ENCODE data around the gene INTS12.
A peak's percentile ranks its signal among the peaks of the same experiment; 100 is the strongest.
"Not testable (repeated sequence)": the region's sequence is repeated elsewhere in the genome, so short reads cannot be mapped to it uniquely, and the experiment has no call there.

Gene INTS12, protein sequence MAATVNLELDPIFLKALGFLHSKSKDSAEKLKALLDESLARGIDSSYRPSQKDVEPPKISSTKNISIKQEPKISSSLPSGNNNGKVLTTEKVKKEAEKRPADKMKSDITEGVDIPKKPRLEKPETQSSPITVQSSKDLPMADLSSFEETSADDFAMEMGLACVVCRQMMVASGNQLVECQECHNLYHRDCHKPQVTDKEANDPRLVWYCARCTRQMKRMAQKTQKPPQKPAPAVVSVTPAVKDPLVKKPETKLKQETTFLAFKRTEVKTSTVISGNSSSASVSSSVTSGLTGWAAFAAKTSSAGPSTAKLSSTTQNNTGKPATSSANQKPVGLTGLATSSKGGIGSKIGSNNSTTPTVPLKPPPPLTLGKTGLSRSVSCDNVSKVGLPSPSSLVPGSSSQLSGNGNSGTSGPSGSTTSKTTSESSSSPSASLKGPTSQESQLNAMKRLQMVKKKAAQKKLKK

DNA sequence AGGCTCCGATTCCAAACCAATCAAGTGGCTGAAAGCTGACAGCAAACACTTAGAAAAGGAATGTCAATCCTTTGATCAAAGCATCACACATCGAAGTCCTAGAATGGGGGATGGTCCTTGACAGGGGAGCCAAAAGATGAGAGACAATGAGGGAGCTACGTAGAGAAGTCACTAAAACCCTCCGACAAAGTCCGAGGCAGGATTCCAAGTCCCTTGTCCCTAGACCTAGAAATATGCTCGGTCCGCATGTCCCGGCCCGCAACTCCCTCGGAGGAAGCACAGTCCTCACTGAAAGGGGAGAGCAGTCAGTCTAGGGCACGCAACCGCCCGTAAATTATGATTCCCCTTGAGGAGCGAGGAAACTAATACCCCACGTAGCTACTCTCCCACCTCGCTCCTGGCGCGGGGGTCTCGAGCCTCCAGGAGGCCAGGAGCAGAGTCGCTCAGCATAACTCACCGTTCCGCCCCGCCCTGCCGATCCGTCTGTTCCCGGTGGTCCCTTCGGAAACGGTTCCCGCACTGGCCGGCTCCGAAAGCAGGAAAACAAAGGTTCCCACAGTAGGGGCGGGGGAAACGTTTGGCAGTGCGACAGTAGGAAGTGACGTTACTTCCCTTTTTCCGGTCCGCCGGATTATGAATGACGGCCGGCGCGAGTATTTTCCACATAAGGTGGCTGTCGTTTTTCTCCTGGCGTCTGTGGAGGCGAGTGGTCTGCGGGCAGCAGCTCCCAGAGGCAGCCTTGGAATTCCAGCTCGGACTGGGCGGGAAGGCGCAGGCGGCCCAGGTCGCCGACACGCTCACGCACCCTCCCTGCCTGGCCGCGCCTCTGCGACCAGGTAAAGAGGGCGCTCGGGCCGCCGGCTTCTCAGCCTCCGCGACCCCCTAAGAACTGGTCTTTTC is at the start of gene INTS12, which contains the start of gene GSTCD:
Gene INTS12 (minus strand): TSS at position 509 of the 900 bp plus-strand sequence. CDS start 8,684 bp downstream, outside the sequence.
Gene GSTCD (plus strand): TSS at position 604 of the 900 bp plus-strand sequence. CDS start 8,830 bp downstream, outside the sequence.
- peak; percentile 90 for DNase-seq

DNA sequence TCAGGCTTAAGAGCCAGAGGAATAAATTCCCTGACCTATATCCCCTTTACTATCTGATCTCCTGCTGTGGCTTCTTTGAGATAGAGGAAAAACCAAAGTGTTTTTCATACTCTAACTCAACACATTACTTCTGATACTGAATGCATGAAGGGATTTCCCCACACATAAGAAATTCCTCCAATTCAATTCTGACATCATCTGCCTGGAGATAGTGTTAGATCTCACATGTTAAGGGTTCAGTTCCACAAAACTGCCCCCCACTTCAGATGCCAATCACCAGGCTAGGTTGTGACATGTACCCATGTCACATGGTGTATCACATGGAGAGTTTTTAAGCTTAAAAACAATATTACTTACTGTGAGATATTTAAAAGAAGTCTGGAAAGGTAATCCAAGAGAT is 46.9 kb upstream of the INTS12 start:
- no peak for DNase-seq

DNA sequence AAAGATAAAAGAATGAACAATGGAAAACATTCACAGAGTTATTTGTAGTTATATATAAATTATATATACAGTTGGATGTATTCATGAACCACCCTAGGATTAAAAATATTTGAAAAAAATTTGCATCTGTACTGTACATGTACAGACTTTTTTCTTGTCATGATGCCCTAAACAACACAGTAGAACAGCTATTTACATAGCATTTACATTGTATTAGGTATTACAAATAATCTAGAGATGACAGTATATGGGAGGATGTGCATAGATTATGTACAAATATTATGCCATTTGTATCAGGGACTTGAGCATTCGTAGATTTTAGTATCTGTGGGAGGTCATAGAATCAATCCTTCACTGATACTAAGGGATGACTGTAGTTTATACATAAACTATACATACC is 44.9 kb upstream of the INTS12 start:
- no peak for DNase-seq

DNA sequence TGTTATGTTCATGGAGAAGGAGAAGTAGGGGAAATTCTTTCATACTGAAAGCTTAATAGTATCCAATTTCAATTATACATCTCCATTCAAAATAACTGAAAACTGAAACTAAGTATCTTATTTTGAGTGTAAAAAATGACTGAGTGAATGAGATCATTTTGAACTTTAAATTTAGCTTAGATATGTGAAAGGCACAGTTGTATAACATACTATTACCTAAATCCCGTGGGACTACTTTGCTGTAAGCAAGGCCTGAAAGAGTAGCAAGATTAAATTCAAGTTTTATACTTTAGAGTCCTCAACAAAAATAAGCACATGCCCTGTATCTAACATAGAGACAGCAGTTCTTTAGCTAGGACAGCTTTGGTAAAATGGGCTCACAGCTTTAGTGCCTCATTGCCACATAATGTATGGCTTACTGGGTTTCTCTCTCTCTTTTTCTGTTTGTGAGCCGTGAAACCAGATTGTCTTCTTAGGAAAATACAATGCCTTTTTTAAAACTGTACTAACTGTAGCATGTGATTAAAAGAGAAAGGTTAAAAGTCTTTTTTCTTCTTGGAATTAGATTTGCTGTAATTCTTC is 43.3 kb upstream of the INTS12 start:
- no peak for DNase-seq

DNA sequence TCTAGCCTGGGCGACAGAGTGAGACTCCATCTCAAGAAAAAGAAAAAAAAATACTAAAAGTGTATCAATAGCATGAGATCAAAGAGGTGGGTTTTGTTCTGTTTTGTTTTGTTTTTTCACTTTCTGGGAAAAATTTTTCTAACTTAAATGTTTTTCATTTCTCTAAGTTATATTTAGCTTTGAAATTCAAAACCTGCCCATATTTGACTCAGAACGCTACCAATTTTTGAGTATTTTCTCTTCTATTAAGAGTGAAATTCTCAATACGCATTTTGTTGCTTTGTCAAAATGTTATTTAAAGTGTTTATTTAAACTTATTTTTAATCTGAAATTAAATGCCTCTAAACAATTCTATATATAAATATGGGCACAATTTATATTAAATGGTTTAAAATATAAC is 39.7 kb upstream of the INTS12 start:
- DNase-seq: no peak

DNA sequence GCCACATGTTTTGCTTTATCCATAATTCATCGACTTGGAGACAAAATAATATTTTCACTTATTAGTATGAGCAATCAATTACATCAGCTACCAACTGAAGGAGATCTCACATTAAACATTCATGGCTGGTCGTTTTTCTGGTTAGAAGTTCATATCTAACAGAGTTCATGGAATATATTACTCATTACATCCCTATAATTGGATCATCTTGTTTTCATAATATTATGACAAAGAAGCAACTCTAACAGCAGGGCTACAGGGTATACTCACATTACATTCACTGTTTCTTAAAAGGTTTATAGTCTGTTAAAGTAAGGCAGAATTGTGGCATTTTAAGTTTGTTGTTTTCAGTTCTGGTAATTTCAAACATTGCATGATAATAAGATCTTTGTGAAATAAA is 33.1 kb upstream of the INTS12 start:
- peak; percentile 33 for DNase-seq

DNA sequence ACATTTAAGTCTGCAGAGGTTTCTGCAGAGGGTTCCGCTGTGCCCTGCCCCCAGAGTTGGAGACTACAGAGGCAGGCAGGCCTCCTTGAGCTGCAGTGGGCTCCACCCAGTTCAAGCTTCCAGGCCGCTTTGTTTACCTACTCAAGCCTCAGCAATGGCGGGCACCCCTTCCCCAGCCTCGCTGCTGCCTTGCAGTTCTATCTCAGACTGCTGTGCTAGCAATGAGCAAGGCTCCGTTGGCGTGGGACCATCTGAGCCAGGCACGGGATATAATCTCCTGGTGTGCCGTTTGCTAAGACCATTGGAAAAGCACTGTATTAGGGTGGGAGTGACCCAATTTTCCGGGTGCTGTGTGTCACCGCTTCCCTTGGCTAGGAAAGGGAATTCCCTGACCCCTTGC is 26.7 kb upstream of the INTS12 start:
- DNase-seq: not testable (repeated sequence)

DNA sequence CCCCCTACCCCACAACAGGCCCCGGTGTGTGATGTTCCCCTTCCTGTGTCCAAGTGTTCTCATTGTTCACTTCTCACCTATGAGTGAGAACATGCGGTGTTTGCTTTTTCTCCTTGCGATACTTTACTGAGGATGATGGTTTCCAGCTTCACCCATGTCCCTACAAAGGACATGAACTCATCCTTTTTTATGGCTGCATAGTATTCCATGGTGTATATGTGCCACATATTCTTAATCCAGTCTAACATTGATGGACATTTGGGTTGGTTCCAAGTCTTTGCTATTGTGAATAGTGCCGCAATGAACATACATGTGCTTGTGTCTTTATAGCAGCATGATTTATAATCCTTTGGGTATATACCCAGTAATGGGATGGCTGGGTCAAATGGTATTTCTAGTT is 21.4 kb upstream of the INTS12 start:
- not testable (repeated sequence) for DNase-seq

DNA sequence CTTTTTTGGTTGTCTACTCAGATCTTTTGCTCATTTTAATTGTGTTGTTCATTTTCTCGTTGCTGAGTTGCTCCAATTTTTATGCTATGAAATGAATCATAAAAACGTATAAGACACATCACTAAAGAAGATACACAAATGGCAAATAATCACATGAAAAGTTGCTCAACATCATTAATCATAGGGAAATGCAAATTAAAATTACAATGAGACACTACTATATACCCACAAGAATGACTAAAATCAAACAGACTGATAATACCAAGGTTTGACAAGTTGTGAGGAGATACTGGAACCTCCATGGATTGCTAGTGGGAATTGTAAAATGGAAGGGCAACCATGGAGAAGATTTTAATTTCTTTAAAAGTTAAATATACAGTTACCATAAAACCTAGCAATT is 17.1 kb upstream of the INTS12 start:
- no peak for DNase-seq

DNA sequence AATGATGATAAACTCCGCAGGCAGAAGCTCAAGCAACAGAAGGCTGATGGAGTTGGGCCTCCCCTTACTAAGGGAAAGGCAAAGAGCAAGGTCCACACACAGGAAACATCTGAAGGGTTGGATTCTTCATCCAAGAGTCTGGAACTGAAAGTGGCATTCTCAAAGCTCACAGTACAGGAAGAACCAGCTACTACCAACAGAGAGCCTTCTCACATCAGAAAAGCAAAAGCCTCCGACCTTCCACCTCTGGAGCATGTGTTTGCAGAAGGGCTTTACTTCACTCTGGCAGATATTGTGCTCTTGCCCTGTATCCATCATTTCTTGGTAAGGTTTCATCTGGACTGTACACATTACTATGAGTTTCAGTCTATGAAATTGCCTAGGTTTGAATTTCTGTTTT is 10.7 kb upstream of the INTS12 start:
- no peak for DNase-seq

DNA sequence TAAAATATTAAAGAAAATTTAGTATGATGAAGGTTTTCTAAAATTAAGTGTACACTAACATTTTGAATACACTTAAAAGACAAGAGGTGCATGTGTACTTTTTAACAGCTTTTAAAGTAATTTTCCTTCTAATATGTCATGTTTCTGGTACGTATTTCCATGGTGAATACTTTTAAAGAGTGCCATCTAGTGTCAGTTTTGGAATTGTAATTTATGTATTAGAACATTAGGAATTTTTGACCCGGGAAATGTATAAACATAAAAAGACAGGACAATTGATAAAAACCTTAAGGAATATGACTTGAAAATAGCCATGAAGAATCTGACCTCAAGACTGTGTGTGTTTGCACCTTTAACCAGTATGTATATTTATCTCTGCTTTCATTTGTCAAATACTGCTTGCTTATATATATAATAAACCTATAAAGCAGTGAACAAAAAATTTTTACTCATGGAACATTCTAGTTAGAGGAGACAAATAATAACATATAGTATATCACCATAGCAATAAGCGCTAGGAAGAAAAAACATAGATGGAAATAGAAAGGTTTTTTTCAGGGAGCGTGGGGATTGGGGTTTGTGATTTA is 7.3 kb upstream of the INTS12 start:
- peak; percentile 41 for DNase-seq

DNA sequence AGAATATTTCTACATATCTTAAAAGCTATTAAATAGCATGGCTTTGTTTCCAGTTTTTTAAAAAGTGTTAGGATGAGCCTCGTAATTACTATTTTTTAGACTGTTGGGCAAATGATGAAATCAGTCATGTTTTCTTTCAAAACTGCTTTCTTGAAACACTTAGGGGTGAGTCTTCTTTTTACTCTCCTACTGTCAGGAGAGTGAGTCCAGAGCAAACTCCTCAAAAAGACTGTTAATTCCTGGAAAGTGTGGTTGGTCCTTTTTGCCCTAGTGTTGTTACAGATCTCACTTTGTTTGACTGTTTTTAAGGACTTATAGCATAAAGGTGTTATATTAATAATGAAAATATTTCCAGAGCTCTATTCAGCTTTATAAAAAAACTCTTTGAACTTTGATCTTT is 6.4 kb upstream of the INTS12 start:
- no peak for DNase-seq

DNA sequence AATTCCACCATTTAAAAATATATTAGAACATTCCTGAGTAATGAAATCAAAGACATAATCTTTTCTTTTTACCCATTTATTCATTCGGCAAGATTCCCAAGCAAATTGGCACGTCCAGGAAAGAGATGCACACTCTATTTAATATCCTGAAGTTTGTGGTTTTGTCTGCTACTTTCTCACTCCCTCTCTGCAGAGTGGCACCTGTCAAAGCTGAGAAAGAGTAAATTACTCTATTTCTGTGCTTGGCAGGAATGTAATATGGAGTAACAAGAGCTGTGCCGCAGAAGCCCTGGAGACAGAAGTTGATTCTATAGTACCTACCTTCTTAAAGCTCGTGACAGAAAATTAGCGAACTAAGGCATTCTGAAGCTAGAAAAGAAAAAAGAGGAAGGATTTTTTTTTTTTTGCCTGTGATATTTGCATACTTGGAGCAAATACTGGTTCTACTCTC is 5.6 kb upstream of the INTS12 start:
- peak; percentile 17 for DNase-seq

DNA sequence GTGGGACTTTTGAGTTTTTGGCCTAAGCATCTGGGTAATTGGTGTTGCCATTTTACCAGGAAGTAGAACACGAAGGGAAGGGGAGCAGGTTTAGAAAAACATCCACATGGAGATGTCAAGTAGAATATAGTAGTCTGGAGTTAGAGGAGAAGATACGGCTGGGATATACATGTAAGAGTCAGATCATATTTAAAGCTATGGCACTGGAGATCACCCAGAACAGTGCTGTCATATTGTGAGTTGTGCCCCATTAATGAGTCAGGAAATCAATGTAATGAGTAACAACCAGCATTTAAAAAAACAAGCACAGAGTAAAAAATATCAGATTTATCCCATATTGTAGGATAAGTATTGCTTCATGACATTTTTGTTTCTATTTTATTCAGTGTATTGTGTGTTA is 4.3 kb upstream of the INTS12 start:
- no peak for DNase-seq

DNA sequence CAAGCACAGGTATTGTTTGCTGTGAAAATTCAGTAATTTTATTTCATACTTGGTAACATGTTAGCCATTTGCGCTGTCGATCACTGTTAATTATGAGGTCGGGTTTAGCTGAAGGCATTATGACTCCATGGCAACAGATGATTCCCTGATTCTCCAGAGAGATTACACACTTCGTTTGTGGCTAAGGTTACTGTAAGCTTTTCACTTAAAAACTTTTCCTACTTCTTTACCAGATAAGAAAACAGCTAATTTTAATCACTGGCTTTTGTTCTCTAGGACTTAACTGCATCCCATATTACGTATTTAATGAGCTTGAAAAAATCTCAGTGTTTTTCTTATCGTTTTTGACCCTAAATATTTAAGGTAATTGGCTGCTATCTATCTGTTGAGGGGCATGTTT is 2.2 kb upstream of the INTS12 start:
- DNase-seq: no peak

DNA sequence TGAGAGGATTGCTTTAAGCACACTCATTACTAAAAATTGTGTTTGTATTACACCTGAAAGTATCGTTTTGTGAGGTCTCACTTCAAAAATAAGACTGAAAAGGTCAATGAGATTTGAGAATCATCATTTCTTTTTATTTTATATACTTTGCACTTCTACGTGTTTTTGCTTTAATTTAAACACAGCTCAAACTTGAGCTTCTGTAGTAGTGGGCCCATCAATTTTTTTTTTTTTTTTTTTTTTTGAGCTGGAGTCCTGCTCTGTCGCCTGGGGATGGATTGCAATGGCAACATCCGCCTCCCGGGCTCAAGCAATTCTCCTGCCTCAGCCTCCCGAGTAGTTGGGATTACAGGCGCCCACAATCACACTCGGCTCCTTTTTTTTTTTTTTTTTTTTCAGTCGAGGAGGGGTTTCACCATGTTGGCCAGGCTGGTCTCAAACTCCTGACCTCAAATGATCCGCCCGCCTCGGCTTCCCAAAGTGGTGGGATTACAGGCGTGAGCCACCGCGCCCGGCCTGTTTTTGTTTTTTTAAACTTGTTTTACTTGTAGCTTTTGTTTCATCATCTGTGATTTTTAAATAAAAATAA is 1.6 kb upstream of the INTS12 start:
- no peak for DNase-seq

DNA sequence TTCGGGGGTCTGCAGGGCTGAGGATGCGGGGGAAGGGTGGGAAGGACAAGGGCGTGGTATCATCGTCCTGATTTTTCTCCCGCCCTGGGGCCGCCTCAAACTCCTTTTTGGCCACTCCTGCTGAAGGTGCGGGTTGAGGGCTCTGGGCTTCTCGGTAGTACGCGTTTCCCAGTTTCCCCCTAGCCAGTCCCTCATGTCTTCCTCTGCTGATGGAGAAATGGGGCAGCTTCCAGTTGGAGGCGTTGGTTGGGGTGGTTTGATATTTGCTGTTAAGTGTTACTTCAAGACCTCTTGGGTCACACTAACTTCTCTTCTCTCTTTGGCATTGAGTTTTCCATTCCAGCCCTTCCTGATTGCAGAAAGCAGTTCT is 577 bp upstream of the INTS12 start:
- no peak for DNase-seq

DNA sequence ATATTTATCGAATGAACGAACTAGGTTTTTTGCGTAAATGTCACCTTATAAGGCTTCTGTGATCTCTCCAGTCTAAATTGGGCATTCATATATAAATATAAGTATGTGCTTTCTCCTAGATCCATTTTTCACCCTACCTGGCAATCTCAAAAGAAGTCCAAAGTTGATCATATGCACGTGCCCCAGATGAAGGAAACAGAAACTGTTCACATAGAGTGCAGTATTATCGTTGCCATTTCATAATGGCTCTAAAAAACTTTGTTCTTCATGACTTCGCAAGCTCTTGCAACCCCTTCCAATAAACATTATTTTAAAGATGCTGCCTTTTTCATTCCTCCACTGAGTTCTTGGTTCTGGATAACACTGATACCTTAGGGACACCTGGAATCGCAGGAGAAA is 708 bp downstream of the INTS12 start:
- DNase-seq: no peak

DNA sequence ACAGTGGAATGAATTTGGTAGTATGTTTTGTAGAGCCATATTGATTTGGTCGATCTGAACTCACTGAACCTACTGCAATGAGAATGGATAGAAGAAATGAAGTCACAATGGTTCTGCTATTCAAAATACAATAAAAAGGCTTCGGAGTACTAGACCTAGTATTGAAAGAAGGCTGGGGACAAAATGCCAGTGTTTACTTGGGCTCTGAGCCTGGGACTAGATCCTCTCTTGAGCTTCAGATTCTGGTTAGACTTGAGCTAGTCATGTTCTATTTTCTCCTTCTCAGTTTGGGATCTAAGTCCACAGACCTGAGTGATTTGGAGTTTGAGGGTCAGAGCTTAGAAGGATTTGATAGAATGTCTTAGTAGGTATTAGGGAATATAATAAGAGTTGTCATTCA is 9.9 kb downstream of the INTS12 start:
- no peak for DNase-seq

DNA sequence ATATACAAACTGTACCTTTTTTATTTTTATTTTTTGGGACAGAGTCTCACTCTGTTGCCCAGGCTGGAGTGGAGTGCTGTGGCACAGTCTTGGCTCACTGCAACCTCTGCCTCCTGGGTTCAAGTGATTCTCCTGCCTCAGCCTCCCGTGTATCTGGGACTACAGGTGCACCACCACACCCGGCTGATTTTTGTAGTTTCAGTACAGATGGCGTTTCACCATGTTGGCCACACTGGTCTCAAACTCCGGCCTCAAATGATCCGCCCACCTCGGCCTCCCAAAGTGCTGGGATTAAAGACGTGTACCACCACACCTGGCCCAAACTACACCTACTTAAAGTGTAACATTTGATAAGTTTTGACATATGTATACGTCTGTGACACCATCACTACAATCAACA is 12.7 kb downstream of the INTS12 start:
- DNase-seq: not testable (repeated sequence)

DNA sequence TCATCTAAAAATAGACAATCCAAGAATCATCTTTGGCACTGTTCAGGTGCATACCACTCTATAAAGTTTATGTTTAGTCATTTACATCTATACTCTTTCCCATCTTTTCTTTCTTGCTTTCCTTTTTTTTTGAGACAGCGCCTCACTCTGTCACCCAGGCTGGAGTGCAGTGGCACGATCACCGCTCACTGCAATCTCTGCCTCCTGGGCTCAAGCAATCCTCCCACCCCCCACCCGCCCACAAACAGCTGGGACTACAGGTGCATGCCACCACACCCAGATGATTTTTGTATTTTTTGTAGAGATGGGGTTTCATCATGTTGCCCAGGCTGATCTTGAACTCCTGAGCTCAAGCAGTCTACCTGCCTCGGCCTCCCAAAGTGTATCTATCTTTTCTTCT is 13.7 kb downstream of the INTS12 start:
- DNase-seq: not testable (repeated sequence)

DNA sequence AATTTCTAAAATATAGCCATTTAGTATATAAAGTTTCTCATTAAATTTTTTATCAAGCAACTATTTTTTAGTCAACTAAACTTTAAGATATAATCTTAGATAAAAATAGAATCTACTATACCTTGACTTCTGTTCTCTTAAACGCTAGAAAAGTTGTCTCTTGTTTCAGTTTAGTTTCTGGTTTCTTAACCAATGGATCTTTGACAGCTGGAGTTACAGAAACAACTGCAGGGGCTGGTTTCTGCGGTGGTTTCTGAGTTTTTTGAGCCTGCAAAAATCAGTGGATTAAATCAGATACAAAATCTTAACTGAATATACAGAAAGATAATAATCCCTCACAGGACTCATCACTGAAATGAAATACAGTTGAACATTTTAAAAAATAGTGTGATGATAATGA is 21.9 kb downstream of the INTS12 start:
- DNase-seq: no peak

DNA sequence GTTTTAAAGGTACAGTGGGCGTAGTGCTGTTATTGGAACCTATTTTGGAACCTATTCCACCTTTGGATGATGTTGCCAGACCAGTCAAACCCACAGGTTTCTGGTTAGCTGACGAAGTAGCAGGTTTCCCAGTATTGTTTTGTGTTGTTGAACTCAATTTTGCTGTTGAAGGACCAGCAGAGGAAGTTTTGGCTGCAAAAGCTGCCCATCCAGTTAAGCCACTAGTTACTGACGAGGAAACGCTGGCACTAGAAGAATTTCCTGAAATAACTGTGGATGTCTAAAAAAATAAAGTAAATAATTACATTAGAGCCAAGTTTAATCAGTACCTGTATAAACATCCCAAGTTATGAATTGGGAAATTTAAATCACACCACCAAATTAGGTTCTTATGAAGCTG is 25.5 kb downstream of the INTS12 start:
- no peak for DNase-seq

All from fibroblast of upper back skin (primary cell).